OCI-LY3 (cell line): Measurements from ENCODE around the gene FKBP7.

Experiments used
- H2AFZ ChIP-seq: fragments of 200-600, 300-600 bp; shearing (Covaris generic); 2 replicates; pipeline ENCODE4 v1.6.0; 2014; ENCODE audit warnings: antibody characterized with exemption, low read depth, low read length
- H3K27ac ChIP-seq: fragments of 200-600, 300-600 bp; sonication (generic); 2 replicates; pipeline ENCODE4 v1.5.1; 2014; ENCODE audit warnings: mild to moderate bottlenecking, low read length, moderate library complexity, mixed read lengths
- H3K27me3 ChIP-seq: fragments of 200-600, 300-600 bp; sonication (generic); 2 replicates; pipeline ENCODE4 v1.6.1; 2014; ENCODE audit warnings: low read depth, low read length, mixed read lengths
- H3K36me3 ChIP-seq: fragments of 200-600, 300-600 bp; sonication (generic); replicated peaks from 2 replicates; pipeline ENCODE3; 2014; ENCODE audit warnings: low read depth, low read length, mixed read lengths
- H3K4me1 ChIP-seq: fragments of 300-600, 200-600 bp; sonication (generic); 2 replicates; pipeline ENCODE4 v1.6.1; 2014; ENCODE audit warnings: low read length, mixed read lengths
- H3K4me2 ChIP-seq: fragments of 200-600, 300-600 bp; sonication (generic); 2 replicates; pipeline ENCODE4 v1.6.1; 2014; ENCODE audit warnings: low read length, mixed read lengths
- H3K4me3 ChIP-seq: fragments of 300-600, 200-600 bp; sonication (generic); 2 replicates; pipeline ENCODE4 v1.5.1; 2014; ENCODE audit warnings: antibody characterized with exemption, mild to moderate bottlenecking, low read length, moderate library complexity
- H3K79me2 ChIP-seq: fragments of 300-600, 200-600 bp; shearing (Covaris generic); 2 replicates; pipeline ENCODE4 v1.6.1; 2014; ENCODE audit warnings: mild to moderate bottlenecking, low read length, mixed read lengths
- H3K9ac ChIP-seq: fragments of 300-600, 200-600 bp; shearing (Covaris generic); 2 replicates; pipeline ENCODE4 v1.6.0; 2014; ENCODE audit warnings: mild to moderate bottlenecking, low read length, moderate library complexity
- H3K9me3 ChIP-seq: fragments of 200-600, 300-600 bp; shearing (Covaris generic); 2 replicates; pipeline ENCODE4 v1.6.1; 2014; ENCODE audit warnings: low read length, mixed read lengths; ENCODE audit not compliant: insufficient read depth
- H4K20me1 ChIP-seq: fragments of 200-600, 300-600 bp; sonication (generic); 2 replicates; pipeline ENCODE4 v1.6.1; 2016; ENCODE audit warnings: low read length, mixed read lengths; ENCODE audit not compliant: insufficient read depth
- CTCF ChIP-seq: fragments of 200-600, 300-600 bp; sonication (generic); IDR thresholded peaks from 2 replicates; pipeline ENCODE4 v1.5.1; 2014; ENCODE audit warnings: antibody characterized with exemption, low read length, low read depth
- EZH2phosphoT487 ChIP-seq: fragments of 200-600 bp; shearing (Covaris generic); IDR thresholded peaks from 2 replicates; pipeline ENCODE4 v1.6.1; 2018; ENCODE audit warnings: antibody characterized with exemption, mixed run types, low read depth

FKBP7 gene

GRCh38 chr2:178485356-178485755 is 7.0 kb upstream of the FKBP7 start:
- Histone ChIP-seq H2AFZ (no peak overlapping the region), H3K27ac (no peak overlapping the region), H3K9me3 (no peaks in the 10 kb centered on the region), H3K4me1 (peaks cover 19% of the 10 kb centered on the region), H3K9ac (no peak overlapping the region), H3K4me3 (no peak overlapping the region), H3K27me3 (no peaks in the 10 kb centered on the region), H4K20me1 (peaks cover 38% of the 10 kb centered on the region), H3K36me3 (peaks cover 20% of the 10 kb centered on the region), H3K79me2 (peaks cover 49% of the 10 kb centered on the region), H3K4me2 (no peak overlapping the region)
- TF ChIP-seq CTCF (no peak), EZH2phosphoT487 (no peak)

- H3K27ac ChIP-seq: no peak overlapping the region
- H3K9ac ChIP-seq: no peak overlapping the region
- TF ChIP-seq EZH2phosphoT487: no peak
- TF ChIP-seq CTCF: no peak
- no peaks in the 10 kb centered on the region for H3K27me3 ChIP-seq
- no peak overlapping the region for H3K4me2 ChIP-seq
- peaks cover 11% of the 10 kb centered on the region for H3K36me3 ChIP-seq
- peaks cover 23% of the 10 kb centered on the region for H3K4me1 ChIP-seq
- H3K79me2 ChIP-seq: peaks cover 49% of the 10 kb centered on the region
- H2AFZ ChIP-seq: no peak overlapping the region
- H4K20me1 ChIP-seq: peaks cover 32% of the 10 kb centered on the region
- H3K4me3 ChIP-seq: no peak overlapping the region
- H3K9me3 ChIP-seq: no peaks in the 10 kb centered on the region
Observed at GRCh38 chr2:178484245-178485041, 6.0 kb upstream of the FKBP7 start.

- Histone ChIP-seq H3K4me2 (peak overlapping the region; percentile 91), H3K79me2 (peaks cover 53% of the 10 kb centered on the region)
Observed at GRCh38 chr2:178482437-178482836, 4.0 kb upstream of the FKBP7 start.

More at GRCh38 chr2:178482437-178482836, 4.0 kb upstream of the FKBP7 start:
- no peak for TF ChIP-seq CTCF
- TF ChIP-seq EZH2phosphoT487: no peak
- peaks cover 32% of the 10 kb centered on the region for H4K20me1 ChIP-seq
- H3K27me3 ChIP-seq: no peaks in the 10 kb centered on the region
- no peak overlapping the region for H2AFZ ChIP-seq
- H3K4me1 ChIP-seq: peaks cover 29% of the 10 kb centered on the region
- H3K27ac ChIP-seq: peak overlapping the region; percentile 6; the same call in 1 of the 2 replicates
- H3K36me3 ChIP-seq: peaks cover 10% of the 10 kb centered on the region
- no peaks in the 10 kb centered on the region for H3K9me3 ChIP-seq
- peak overlapping the region; percentile 97 for H3K4me3 ChIP-seq
- H3K9ac ChIP-seq: no peak overlapping the region
